Measurements from ENCODE around the gene STRN3.

DNA sequence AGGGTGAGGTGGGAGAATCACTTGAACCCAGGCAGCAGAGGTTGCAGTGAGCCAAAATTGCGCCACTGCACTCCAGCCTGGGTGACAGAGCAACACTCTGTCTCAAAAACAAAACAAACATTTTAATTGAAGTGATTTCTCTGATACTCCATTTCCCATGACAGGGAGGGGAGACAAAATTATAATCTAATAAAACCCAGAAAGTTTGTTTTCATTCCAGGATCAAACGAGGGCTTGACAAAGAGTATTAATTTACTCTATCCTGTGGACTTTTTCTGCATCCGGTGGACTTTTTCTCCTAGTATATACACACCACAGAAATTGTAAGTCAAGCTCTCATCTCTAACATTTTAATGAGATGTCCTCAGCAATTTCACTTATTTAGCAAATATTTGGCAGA lies 15.2 kb downstream of the STRN3 start:
- TF ChIP-seq, protein P1, sequence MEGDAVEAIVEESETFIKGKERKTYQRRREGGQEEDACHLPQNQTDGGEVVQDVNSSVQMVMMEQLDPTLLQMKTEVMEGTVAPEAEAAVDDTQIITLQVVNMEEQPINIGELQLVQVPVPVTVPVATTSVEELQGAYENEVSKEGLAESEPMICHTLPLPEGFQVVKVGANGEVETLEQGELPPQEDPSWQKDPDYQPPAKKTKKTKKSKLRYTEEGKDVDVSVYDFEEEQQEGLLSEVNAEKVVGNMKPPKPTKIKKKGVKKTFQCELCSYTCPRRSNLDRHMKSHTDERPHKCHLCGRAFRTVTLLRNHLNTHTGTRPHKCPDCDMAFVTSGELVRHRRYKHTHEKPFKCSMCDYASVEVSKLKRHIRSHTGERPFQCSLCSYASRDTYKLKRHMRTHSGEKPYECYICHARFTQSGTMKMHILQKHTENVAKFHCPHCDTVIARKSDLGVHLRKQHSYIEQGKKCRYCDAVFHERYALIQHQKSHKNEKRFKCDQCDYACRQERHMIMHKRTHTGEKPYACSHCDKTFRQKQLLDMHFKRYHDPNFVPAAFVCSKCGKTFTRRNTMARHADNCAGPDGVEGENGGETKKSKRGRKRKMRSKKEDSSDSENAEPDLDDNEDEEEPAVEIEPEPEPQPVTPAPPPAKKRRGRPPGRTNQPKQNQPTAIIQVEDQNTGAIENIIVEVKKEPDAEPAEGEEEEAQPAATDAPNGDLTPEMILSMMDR (IDR thresholded peaks at IDR 0.05): no peak
- TF ChIP-seq EP300 (IDR thresholded peaks at IDR 0.05) (no peak), POLR2AphosphoS5 (IDR thresholded peaks at IDR 0.05) (no peak), POLR2A (IDR thresholded peaks at IDR 0.05) (no peak)

Measured in gastroesophageal sphincter (tissue), 3 donors.